Neuronal stem cell (in vitro differentiated cells): Measurements from ENCODE around the gene TBX6.
"Not testable (repeated sequence)": the region's sequence is repeated elsewhere in the genome, so short reads cannot be mapped to it uniquely, and the experiment has no call there.

ENCODE experiments used
- DNase-seq: peaks from one replicate; pipeline ENCODE4 v3.0.0-alpha.2; 2013; ENCODE audit warnings: low spot score
- H2AFZ ChIP-seq: one replicate; pipeline ENCODE4 v1.6.1; 2013; ENCODE audit warnings: mild to moderate bottlenecking, low read length, inconsistent platforms
- H2AK5ac ChIP-seq: 2 replicates; pipeline ENCODE4 v1.6.1; 2013; ENCODE audit warnings: low read depth, mild to moderate bottlenecking, inconsistent platforms, low read length, moderate library complexity, mixed read lengths
- H2BK120ac ChIP-seq: 2 replicates; pipeline ENCODE4 v1.6.1; 2013; ENCODE audit warnings: low read depth, mild to moderate bottlenecking, inconsistent platforms, low read length, moderate library complexity, mixed read lengths
- H2BK12ac ChIP-seq: one replicate; pipeline ENCODE4 v1.6.1; 2013; ENCODE audit warnings: low read length, inconsistent platforms
- H2BK15ac ChIP-seq: 2 replicates; pipeline ENCODE4 v1.6.1; 2013; ENCODE audit warnings: mild to moderate bottlenecking, low read length, inconsistent platforms, mixed read lengths
- H2BK5ac ChIP-seq: one replicate; pipeline ENCODE4 v1.6.1; 2013; ENCODE audit warnings: inconsistent platforms, mild to moderate bottlenecking, low read length, moderate library complexity
- H3K14ac ChIP-seq: one replicate; pipeline ENCODE4 v1.6.1; 2013; ENCODE audit warnings: low read length, inconsistent platforms
- H3K18ac ChIP-seq: 2 replicates; pipeline ENCODE4 v1.6.1; 2013; ENCODE audit warnings: low read length, inconsistent platforms
- H3K23ac ChIP-seq: 2 replicates; pipeline ENCODE4 v1.6.1; 2013; ENCODE audit warnings: low read depth, mild to moderate bottlenecking, mixed read lengths, low read length, inconsistent platforms; ENCODE audit not compliant: poor library complexity
- H3K27ac ChIP-seq: replicated peaks from 3 replicates; pipeline ENCODE4 v1.5.1; 2013; ENCODE audit warnings: low read length, inconsistent platforms
- H3K27me3 ChIP-seq, 3 experiments: 2 replicates each; pipeline ENCODE4 v1.6.1; 2013; ENCODE audit warnings: low read length in 3 of 3, mild to moderate bottlenecking in 2 of 3, inconsistent platforms in 1 of 3, low read depth in 1 of 3, mixed read lengths in 1 of 3, moderate library complexity in 1 of 3; ENCODE audit not compliant: control insufficient read depth in 3 of 3, insufficient read depth in 3 of 3
- H3K36me3 ChIP-seq, 2 donors: replicated peaks in 1 of 2; 2 replicates each; pipeline ENCODE4 v1.6.1; 2013; ENCODE audit warnings: low read length in 2 of 2; ENCODE audit not compliant: control insufficient read depth in 2 of 2, insufficient read depth in 2 of 2
- H3K4ac ChIP-seq: 2 replicates; pipeline ENCODE4 v1.6.1; 2013; ENCODE audit warnings: inconsistent platforms, mild to moderate bottlenecking, low read length, moderate library complexity
- H3K4me1 ChIP-seq, 2 donors: 1 replicate in 1 of 2; 2 replicates in 1 of 2; pipeline ENCODE4 v1.6.1; 2013; ENCODE audit warnings: low read length in 2 of 2, low read depth in 1 of 2; ENCODE audit not compliant: control insufficient read depth in 2 of 2, insufficient read depth in 1 of 2
- H3K4me2 ChIP-seq: one replicate; pipeline ENCODE4 v1.6.1; 2013; ENCODE audit warnings: mild to moderate bottlenecking, low read length, inconsistent platforms; ENCODE audit not compliant: insufficient read depth, poor library complexity, severe bottlenecking
- H3K4me3 ChIP-seq, 2 donors: 2 replicates each; pipeline ENCODE4 v1.5.1; 2013; ENCODE audit warnings: low read length in 2 of 2, mild to moderate bottlenecking in 2 of 2, inconsistent platforms in 1 of 2, moderate library complexity in 1 of 2
- H3K79me1 ChIP-seq: one replicate; pipeline ENCODE4 v1.6.1; 2013; ENCODE audit warnings: low read depth, mild to moderate bottlenecking, inconsistent platforms, low read length, moderate library complexity
- H3K9ac ChIP-seq: one replicate; pipeline ENCODE4 v1.6.1; 2013; ENCODE audit warnings: mild to moderate bottlenecking, low read depth, low read length, inconsistent platforms; ENCODE audit not compliant: poor library complexity
- H3K9me3 ChIP-seq, 2 donors: replicated peaks in 1 of 2; 2 replicates each; pipeline versions ENCODE3 to v1.6.1; 2013; ENCODE audit warnings: low read length in 2 of 2, mild to moderate bottlenecking in 2 of 2, inconsistent platforms in 1 of 2, low read depth in 1 of 2, mixed read lengths in 1 of 2, moderate library complexity in 1 of 2; ENCODE audit not compliant: control insufficient read depth in 2 of 2, insufficient read depth in 1 of 2
- H4K8ac ChIP-seq: one replicate; pipeline ENCODE4 v1.6.1; 2013; ENCODE audit warnings: low read depth, mild to moderate bottlenecking, inconsistent platforms, low read length, moderate library complexity
- H4K91ac ChIP-seq: one replicate; pipeline ENCODE4 v1.6.1; 2013; ENCODE audit warnings: low read length, low read depth, mild to moderate bottlenecking, inconsistent platforms; ENCODE audit not compliant: poor library complexity
- WGBS, 2 donors: extraction: QIAGEN DNeasy Blood & Tissue Kit; methylation state at CpG; one replicate each; pipeline ENCODE4 v1.1.7; 2013; ENCODE audit warnings: missing lambda C conversion rate in 2 of 2, mixed read lengths in 1 of 2; ENCODE audit not compliant: insufficient read length in 2 of 2, insufficient replicate concordance in 1 of 2; ENCODE audit errors: extremely low coverage in 2 of 2; 5-methylcytosine and 5-hydroxymethylcytosine counted together

TBX6 gene

GRCh38 chr16:30115238-30115637, 23.5 kb upstream of the TBX6 start:
- Histone ChIP-seq H2BK12ac (no peak overlapping the region), H2BK120ac (no peak overlapping the region), H2AK5ac (no peak overlapping the region), H3K18ac (peak overlapping the region; percentile 38), H3K4ac (no peak overlapping the region), H2AFZ (no peak overlapping the region), H2BK5ac (no peak overlapping the region), H3K4me3 (no peak overlapping the region), H3K79me1 (no peaks in the 10 kb centered on the region), H3K27ac (no peak overlapping the region), H3K4me1 (no peaks in the 10 kb centered on the region), H2BK15ac (no peak overlapping the region), H3K36me3 (peaks cover 34 to 50% of the 10 kb centered on the region in 2 donors), H3K14ac (no peak overlapping the region), H4K91ac (no peak overlapping the region), H3K9me3 (no peaks in the 10 kb centered on the region), H3K4me2 (no peak overlapping the region), H3K27me3 (no peaks in the 10 kb centered on the region), H3K9ac (no peak overlapping the region), H4K8ac (no peak overlapping the region), H3K23ac (peak overlapping the region; percentile 73)
- DNase-seq = no peak
- no CpG with 5 or more reads among the region's 7 CpGs for WGBS, 2 donors

DNA sequence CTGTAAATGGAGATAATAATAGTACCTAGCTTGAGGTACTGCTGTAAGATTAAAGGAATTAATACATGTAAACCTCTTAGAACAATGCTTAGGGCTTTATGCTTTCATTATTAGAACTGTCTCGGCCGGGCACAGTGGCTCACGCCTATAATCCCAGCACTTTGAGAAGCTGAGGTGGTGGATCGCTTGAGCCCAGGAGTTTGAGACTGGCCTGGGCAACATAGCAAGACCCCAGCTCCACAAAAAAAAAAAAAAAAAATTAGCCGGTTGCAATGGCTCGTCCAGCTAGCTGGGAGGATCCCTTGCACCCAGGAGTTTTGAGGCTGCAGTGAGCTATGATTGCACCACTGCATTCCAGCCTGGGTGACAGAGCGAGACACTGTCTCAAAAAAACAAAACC, 23.1 kb upstream of the TBX6 start:
- H3K14ac ChIP-seq, H3K4ac ChIP-seq, H2BK5ac ChIP-seq, H3K9ac ChIP-seq, H2AFZ ChIP-seq, H2BK120ac ChIP-seq, H3K9me3 ChIP-seq, H3K4me3 ChIP-seq, H2AK5ac ChIP-seq, H3K79me1 ChIP-seq, DNase-seq, H2BK15ac ChIP-seq, H4K91ac ChIP-seq, H4K8ac ChIP-seq, H3K4me1 ChIP-seq, H3K27me3 ChIP-seq, H3K18ac ChIP-seq, H2BK12ac ChIP-seq, H3K23ac ChIP-seq, H3K27ac ChIP-seq, H3K4me2 ChIP-seq: not testable (repeated sequence)
- H3K36me3 ChIP-seq = peaks cover 32 to 47% of the 10 kb centered on the region in 2 donors
- no CpG with 5 or more reads among the region's 7 CpGs for WGBS, 2 donors

DNA sequence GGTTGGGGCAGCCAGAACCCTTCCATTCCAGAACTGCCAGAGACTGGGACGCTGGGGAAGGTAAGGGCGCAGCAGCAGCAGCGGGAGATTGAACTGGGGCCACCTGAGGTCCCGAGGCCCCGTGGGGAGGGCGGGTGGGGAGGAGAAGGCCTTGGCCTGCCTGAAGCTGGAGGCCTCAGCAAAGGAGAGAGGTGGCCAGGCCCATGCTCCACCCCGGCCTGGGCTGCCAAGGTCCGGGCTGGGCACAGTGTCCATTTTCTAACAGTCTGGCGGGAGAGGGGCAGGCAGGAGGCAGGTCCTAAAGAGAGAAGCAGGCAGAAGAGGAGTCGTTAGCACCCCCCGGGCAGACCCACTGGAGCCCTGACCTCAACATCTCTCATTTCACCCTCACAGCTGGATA, 22.7 kb upstream of the TBX6 start:
- DNase-seq = no peak
- Histone ChIP-seq H3K14ac (no peak overlapping the region), H3K4me1 (no peaks in the 10 kb centered on the region), H3K27ac (no peak overlapping the region), H2BK120ac (no peak overlapping the region), H3K9ac (no peak overlapping the region), H2BK12ac (no peak overlapping the region), H2BK5ac (no peak overlapping the region), H3K4me2 (no peak overlapping the region), H3K27me3 (no peaks in the 10 kb centered on the region), H3K36me3 (peaks cover 32 to 43% of the 10 kb centered on the region in 2 donors), H2AFZ (no peak overlapping the region), H3K23ac (no peak overlapping the region), H4K8ac (no peak overlapping the region), H3K79me1 (no peaks in the 10 kb centered on the region), H2AK5ac (no peak overlapping the region), H3K4me3 (no peak overlapping the region), H4K91ac (no peak overlapping the region), H3K4ac (no peak overlapping the region), H3K9me3 (no peaks in the 10 kb centered on the region), H3K18ac (no peak overlapping the region), H2BK15ac (no peak overlapping the region)
- no CpG with 5 or more reads among the region's 11 CpGs for WGBS, 2 donors

DNA sequence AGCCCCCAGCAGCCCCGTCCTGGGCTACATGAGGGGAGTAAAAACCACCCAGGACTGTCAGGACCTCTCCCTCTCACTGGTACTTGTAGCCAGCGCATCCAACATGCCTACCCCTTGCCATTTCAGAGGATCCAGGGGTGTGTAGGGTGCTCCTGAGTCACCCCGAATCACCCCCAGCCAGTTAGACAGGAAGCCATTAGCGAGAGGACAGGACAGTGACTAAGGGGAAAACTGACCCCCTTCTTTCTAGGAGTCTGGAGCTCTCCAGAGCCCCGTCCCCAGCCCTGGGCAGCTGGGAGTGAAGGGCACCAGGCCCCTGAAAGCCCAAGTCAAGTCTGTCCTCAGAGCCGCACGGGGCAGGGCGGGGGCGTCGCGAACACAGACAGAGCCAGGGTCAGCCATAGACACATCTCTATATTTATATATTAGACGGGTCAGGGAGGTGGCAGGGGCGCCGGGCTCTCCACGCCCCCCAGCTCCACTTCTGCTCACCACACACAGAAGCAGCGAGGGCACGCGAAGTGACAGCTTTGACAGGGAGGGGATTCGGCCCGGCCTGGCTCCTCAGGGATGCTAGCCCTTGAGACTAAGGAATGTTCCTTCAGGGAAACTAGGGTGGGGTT, 22.1 kb upstream of the TBX6 start:
- H2BK15ac ChIP-seq = no peak overlapping the region
- no peak overlapping the region for H4K91ac ChIP-seq
- H3K18ac ChIP-seq = no peak overlapping the region
- peak overlapping the region; percentile 71 for H3K14ac ChIP-seq
- DNase-seq = no peak
- no peak overlapping the region for H3K27ac ChIP-seq
- no peaks in the 10 kb centered on the region for H3K79me1 ChIP-seq
- no peak overlapping the region for H2BK12ac ChIP-seq
- no peaks in the 10 kb centered on the region for H3K27me3 ChIP-seq
- no peak overlapping the region for H3K4me3 ChIP-seq
- peak overlapping the region; percentile 31 for H3K23ac ChIP-seq
- H3K9me3 ChIP-seq = no peaks in the 10 kb centered on the region
- H3K4ac ChIP-seq = no peak overlapping the region
- no peak overlapping the region for H4K8ac ChIP-seq
- no peak overlapping the region for H3K4me2 ChIP-seq
- H2AK5ac ChIP-seq = peak overlapping the region; percentile 37
- peak overlapping the region; percentile 2 for H3K9ac ChIP-seq
- no peak overlapping the region for H2BK5ac ChIP-seq
- no peaks in the 10 kb centered on the region for H3K4me1 ChIP-seq
- H2AFZ ChIP-seq = no peak overlapping the region
- peaks cover 32 to 39% of the 10 kb centered on the region in 2 donors for H3K36me3 ChIP-seq
- no CpG with 5 or more reads among the region's 20 CpGs for WGBS, 2 donors
- no peak overlapping the region for H2BK120ac ChIP-seq
